Coronary artery (tissue), 2 donors: ENCODE measurements around the gene SEPTIN12.

ENCODE experiments used
- DNase-seq: peaks from one replicate; pipeline ENCODE4 v3.0.0-alpha.2; 2017; ENCODE audit warnings: low spot score
- H3K27ac ChIP-seq, 2 donors: fragments of 200-600 bp; sonication (generic); one replicate each; pipeline ENCODE4 v1.5.1; 2016 to 2019
- H3K4me3 ChIP-seq: fragments of 200-600 bp; sonication (generic); 2 replicates; pipeline ENCODE4 v1.5.1; 2016; ENCODE audit warnings: mild to moderate bottlenecking, moderate library complexity
- TF ChIP-seq, protein P1 (sequence below): fragments of 200-600 bp; sonication (generic); IDR thresholded peaks from one replicate; pipeline ENCODE4 v1.5.1; 2019; ENCODE audit warnings: antibody characterized with exemption

Gene SEPTIN12

GRCh38 chr16:4813251-4814003, 25.3 kb upstream of the SEPTIN12 start:
- Histone ChIP-seq H3K4me3 (no peak overlapping the region), H3K27ac (no peak overlapping the region)
- no peak for DNase-seq
- TF ChIP-seq, protein P1, sequence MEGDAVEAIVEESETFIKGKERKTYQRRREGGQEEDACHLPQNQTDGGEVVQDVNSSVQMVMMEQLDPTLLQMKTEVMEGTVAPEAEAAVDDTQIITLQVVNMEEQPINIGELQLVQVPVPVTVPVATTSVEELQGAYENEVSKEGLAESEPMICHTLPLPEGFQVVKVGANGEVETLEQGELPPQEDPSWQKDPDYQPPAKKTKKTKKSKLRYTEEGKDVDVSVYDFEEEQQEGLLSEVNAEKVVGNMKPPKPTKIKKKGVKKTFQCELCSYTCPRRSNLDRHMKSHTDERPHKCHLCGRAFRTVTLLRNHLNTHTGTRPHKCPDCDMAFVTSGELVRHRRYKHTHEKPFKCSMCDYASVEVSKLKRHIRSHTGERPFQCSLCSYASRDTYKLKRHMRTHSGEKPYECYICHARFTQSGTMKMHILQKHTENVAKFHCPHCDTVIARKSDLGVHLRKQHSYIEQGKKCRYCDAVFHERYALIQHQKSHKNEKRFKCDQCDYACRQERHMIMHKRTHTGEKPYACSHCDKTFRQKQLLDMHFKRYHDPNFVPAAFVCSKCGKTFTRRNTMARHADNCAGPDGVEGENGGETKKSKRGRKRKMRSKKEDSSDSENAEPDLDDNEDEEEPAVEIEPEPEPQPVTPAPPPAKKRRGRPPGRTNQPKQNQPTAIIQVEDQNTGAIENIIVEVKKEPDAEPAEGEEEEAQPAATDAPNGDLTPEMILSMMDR, result no peak

DNA sequence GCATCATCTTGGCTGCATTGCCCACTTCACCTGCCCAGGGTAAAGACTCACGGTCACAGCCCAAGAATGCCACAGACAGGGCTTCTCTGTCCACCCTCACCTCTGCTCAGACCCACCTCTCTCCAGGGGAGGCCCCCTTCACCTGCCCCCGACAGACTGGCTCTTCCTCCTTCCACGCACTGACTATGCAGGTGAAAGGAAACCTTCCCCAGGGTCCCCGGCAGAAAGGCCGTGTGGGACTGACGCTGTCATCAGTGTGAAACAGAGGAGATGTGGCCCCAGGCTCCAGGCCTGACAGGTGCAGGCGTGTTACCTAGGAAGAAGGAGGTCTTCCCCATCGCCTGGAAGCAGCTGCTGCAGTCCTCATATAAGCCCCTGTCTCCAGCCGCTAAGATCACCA, 23.6 kb upstream of the SEPTIN12 start:
- DNase-seq, result no peak
- TF ChIP-seq, protein P1, result no peak
- no peak overlapping the region for H3K27ac ChIP-seq
- no peak overlapping the region for H3K4me3 ChIP-seq

DNA sequence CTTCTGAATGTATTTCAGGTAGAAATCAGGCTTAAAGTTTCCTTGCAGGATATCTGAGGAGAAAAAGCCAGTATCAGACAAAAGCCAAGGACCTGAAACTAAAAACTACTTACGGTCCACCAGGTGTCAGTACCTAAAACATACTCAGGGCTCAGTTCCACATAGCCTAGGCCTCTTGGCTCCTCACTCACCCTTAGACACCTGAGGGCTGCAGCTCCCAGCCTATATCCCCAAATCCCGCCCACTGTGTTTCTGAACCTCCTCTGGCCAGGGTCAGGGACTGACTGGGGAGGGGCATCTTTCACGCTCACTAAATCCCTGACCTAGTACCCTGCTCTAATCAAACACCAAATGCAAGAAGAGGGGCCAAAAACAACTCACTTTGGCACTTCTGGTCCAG, 23.1 kb upstream of the SEPTIN12 start:
- TF ChIP-seq, protein P1, result no peak
- no peak overlapping the region for H3K4me3 ChIP-seq
- no peak overlapping the region for H3K27ac ChIP-seq
- no peak for DNase-seq

GRCh38 chr16:4806280-4806679, 18.1 kb upstream of the SEPTIN12 start:
- TF ChIP-seq, protein P1, result no peak
- no peak for DNase-seq
- Histone ChIP-seq H3K27ac (no peak overlapping the region), H3K4me3 (no peak overlapping the region)

DNA sequence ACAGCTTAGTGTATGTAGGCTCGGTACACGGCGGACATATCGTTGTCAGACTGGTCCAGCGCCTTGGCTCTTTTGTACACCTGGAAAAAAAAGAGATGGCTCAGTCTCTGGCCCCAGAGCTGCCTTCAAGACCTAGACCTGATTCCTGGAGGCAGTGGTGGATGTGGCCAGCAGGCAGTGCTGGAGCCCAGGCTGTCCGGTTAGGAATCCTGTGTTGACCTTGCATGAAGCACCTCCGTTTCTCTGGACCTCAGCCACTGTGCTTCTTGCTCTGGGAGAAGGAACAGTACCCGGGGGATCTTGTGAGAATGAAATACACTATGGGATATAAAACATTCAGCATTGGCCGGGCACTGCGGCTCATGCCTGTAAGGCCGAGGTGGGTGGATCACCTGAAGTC, 17.1 kb upstream of the SEPTIN12 start:
- Histone ChIP-seq H3K27ac (no peak overlapping the region), H3K4me3 (no peak overlapping the region)
- DNase-seq, result no peak
- TF ChIP-seq, protein P1, result no peak

- DNase-seq, result no peak
- TF ChIP-seq, protein P1, result no peak
- Histone ChIP-seq H3K4me3 (no peak overlapping the region), H3K27ac (no peak overlapping the region)
These were observed 16.0 kb upstream of the SEPTIN12 start for GRCh38 chr16:4803898-4804762.
